GM12872 (cell line): ENCODE data around the gene CBX4.

Source experiments
- TF ChIP-seq, protein P1 (sequence below): IDR thresholded peaks from 3 replicates; pipeline ENCODE4 v1.5.1; 2011; ENCODE audit warnings: low read depth, mild to moderate bottlenecking, low read length, moderate library complexity; ENCODE audit not compliant: insufficient read depth

Gene CBX4

DNA sequence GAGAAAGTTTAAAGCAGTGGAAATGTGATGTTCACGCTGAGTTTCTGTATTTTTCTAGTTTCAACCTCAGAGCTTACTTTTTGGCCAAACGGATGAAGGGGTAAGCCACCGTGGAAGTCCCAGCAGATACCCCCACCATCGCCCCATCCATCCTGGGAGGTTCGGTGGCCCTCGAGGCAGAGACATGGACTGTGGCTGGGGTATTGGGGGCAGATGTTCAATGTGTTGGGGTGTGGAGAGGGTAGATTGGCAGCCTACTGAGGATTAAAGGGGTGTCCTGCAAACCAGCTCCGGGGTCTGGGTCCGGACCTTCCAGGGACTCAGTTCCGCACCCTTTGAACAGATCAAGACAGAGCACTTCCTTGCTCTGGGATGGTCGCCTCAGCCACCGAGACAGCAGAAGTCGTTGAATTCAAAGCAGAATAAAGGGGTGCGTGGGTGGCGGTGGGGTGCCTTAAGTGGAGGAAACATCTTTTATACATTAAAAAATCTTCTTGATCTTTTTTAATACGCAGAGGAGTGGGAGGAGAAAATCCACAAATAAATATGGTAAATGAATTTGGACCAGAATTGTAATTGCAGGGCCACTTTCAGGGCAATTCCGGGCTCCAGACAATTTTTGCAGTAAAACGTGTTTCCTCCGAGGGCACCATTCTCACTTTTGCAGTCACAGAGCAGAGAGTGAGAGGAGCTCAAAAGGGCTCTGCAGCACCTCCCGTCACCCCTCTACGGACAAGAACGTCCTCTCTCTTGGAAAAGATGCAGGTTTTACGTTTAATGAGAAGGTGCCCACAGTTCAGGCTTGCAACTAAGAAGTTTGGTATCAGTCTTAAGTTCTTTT lies 34.2 kb downstream of the CBX4 start:
- TF ChIP-seq, protein P1, sequence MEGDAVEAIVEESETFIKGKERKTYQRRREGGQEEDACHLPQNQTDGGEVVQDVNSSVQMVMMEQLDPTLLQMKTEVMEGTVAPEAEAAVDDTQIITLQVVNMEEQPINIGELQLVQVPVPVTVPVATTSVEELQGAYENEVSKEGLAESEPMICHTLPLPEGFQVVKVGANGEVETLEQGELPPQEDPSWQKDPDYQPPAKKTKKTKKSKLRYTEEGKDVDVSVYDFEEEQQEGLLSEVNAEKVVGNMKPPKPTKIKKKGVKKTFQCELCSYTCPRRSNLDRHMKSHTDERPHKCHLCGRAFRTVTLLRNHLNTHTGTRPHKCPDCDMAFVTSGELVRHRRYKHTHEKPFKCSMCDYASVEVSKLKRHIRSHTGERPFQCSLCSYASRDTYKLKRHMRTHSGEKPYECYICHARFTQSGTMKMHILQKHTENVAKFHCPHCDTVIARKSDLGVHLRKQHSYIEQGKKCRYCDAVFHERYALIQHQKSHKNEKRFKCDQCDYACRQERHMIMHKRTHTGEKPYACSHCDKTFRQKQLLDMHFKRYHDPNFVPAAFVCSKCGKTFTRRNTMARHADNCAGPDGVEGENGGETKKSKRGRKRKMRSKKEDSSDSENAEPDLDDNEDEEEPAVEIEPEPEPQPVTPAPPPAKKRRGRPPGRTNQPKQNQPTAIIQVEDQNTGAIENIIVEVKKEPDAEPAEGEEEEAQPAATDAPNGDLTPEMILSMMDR: no peak

DNA sequence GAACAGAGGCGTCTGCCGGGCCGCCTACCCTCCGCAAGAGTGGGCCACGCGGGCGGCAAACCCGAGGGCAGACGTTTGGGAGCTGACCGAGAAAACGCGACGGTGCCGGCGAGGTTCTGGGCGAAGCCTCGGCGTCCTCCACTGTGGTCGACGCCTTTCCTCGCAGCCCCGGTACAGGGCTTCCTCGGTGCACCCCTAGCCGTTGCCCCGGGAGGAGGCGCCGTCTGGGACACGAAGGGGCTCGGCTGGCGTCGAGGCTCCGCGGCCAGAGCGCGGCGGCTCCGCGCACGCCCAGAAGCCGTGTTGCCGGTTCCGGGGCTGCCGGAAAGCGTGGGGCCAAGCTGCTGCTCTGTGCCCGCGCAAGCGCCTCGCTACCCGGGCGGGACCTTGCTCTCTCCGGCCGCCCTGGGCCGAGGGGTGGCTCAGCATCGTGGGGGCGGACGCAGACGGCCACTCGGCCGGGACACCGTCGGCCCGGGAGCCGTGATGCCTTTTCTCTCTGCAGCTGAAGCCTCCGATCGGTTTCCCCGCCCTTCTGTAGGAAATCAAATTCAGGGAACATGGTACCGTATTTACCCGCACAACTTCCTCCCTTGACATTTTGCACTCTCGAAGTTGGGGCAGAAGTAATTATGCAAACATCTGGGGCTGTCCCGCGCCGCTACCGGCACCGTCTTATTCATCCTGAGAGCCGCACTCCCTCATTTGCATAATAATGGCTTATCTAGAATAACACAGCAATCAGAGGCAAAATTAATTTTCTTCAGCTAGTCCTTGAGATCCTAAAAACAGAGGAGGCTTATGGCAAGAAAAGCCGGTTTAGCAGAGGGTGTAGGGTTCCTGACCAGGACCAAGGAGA lies 35.0 kb downstream of the CBX4 start:
- TF ChIP-seq, protein P1: no peak

DNA sequence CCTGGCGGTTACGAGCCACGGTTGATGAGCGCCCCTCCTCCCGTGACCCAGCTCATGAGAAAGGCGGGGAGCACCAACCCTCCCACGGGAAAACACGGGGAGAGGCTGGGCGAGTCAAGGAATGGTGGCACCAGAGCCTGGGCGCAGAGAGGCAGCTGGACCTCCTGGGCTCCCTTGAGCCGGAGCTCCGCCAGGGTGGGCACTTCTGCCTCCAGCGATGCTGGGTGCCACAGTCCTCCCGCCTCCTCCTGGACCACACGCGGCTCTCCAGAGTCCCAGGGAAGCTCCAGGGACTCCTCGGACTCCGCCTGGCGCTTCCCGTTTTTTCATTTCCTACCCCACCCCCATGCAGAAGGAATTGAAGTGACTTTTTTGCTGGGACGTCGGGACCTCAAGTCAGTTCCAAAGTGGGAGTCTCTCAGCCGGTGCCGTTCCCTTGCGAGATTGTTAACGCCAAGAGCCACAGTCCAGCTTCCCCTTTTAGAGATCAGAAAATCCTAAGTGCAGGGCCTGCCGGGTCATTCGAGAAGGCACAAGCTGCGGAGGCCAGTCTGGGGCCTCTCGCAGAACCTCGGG lies 35.7 kb downstream of the CBX4 start:
- TF ChIP-seq, protein P1: no peak

DNA sequence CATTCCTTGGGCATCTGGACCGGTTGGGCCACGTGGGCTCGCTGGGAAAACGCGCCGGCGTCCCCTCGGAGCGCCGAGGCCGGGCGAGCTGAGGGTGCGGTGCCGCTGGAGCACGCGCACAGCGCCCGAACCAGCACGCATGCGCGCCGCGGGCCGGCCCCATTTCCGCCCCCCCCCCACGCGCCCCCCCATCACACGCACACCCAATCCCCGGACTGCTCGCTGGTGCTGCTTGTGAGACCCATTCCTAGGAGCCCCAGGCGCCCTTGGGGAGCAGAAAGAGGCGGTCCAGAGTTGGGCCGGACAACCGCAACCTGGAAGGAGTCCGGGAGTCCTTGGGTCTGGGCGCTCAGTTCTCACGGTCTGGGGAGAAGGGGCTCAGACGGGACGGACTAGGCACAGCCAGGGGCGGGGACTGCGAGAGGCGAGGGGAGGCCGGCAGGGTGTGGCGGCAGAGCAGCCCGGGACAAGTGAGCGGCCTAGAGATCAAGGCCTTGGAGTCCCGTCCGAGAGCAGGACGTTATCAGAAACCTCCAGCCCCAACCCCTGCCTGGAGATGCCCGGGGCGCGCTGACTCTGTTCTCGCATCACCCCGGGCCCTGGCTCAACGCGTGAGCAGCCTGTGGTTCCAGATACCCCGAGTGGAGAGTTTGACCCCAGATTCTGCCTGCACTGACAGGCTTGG lies 36.4 kb downstream of the CBX4 start:
- TF ChIP-seq, protein P1: no peak

DNA sequence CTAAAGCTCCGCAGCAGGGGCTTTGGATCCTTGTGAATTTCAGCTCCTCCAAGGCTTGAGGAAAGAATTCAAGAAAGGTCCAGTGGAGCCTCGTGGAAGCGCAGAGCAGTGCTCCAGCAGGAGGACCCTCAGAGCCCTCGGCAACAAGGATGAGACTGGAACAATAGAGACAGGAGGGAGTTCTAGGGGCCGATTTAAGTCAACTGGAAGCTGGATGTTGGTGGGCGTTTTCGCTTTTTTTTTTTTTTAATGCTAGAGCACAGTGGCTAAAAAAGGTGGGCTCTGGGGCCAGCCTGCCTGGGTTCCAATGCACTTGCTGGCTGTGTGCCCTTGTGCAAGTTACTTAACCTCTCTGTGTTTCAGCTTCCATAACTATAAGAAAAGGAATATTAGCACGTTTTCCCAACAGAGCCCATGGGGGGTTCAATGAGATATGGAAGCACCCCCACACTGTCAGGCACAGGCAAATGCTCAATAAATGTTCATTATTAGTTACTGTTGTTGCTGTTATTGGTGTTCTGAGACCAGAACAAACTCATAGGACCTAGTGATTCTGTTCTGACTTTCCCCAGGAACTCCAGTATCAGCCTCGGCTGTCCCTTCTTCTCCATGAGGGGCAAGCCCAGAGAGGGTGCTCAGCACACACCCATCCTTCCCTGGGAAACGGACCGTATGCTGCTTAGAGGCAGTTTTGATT lies 37.1 kb downstream of the CBX4 start:
- TF ChIP-seq, protein P1: no peak

DNA sequence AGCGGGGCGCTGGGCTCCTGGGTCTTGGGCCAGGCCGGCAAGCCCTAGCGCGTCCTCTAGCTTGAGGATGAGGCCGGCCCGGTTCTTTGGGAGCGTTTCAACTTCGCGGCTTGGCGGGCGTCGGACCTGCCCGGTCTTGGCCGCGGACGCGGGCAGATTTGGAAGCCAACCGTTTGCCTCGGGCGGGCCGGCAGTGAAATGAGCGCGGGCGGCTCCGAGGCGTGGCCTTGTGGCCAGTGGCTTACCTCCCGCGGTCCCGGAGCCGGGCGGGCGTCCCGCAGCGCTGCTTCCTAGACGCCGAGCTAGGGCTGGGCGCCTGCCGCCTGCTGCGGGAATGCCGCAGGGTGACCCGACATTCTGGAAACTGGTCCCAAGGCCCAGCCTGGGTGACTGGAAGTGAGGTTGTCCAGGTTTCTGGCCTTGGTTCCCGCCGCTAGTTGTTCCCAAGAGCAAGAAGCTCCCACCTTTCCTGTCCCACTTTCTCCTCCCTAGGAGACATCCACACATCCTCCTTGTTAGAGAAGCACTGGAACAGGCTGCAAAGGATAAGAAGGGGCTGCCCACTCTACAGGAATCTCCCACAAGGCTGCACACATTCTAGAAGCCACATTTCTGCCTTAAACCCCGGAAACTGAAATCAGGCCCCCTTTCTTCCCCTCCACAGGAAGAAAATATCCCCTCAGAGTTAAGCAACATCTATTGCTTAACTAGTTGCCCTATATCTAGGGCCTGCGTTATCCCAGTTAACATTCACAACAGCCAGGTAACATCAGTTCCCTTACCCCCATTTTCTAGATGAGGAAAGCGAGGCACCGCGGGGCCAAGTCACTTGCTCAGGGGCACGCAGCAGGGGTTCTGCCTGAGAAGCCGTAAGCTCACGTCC lies 37.8 kb downstream of the CBX4 start:
- TF ChIP-seq, protein P1: no peak
